SK-N-SH treated with all-trans-retinoic acid at 6 μM for 48 hours (cell line): ENCODE data around the gene IVNS1ABP.

Experiments used
- ARNTL ChIP-seq: fragments of 450-650 bp; formaldehyde crosslinking; IDR thresholded peaks from 2 replicates; pipeline ENCODE4 v1.5.0; 2020; ENCODE audit warnings: low read depth, mild to moderate bottlenecking, moderate library complexity, borderline replicate concordance
- PATZ1 ChIP-seq: fragments of 250-450 bp; sonication (Bioruptor Pico); IDR thresholded peaks from 2 replicates; pipeline ENCODE4 v1.8.0; 2020; ENCODE audit warnings: mild to moderate bottlenecking, moderate library complexity, borderline replicate concordance
- POU6F1 ChIP-seq: fragments of 250-450 bp; sonication (Bioruptor Pico); IDR thresholded peaks from 2 replicates; pipeline ENCODE4 v1.8.0; 2021; ENCODE audit warnings: low read depth, mild to moderate bottlenecking, moderate library complexity, borderline replicate concordance
- PPARA ChIP-seq: fragments of 250-450 bp; sonication (Bioruptor Pico); IDR thresholded peaks from 2 replicates; pipeline ENCODE4 v1.5.0; 2020; ENCODE audit warnings: mild to moderate bottlenecking, borderline replicate concordance
- RARB ChIP-seq: fragments of 250-450 bp; sonication (Bioruptor Pico); IDR thresholded peaks from 2 replicates; pipeline ENCODE4 v1.8.0; 2021; ENCODE audit warnings: mild to moderate bottlenecking, moderate library complexity
- SNAI2 ChIP-seq: fragments of 250-450 bp; sonication (Bioruptor Pico); IDR thresholded peaks from 2 replicates; pipeline ENCODE4 v1.5.0; 2020; ENCODE audit warnings: mild to moderate bottlenecking, moderate library complexity
- ZFP30 ChIP-seq: fragments of 450-650 bp; formaldehyde crosslinking; IDR thresholded peaks from 2 replicates; pipeline ENCODE4 v1.5.0; 2022; ENCODE audit warnings: mild to moderate bottlenecking, moderate library complexity
- ZNF8 ChIP-seq: fragments of 450-650 bp; formaldehyde crosslinking; IDR thresholded peaks from 2 replicates; pipeline ENCODE4 v1.5.0; 2020; ENCODE audit warnings: mild to moderate bottlenecking, moderate library complexity

GRCh38 chr1:185312361-185313138 is 4.5 kb downstream of the IVNS1ABP start:
- TF ChIP-seq ARNTL (CRISPR knock-in tag) = no peak
- no peak for TF ChIP-seq ZFP30 (CRISPR knock-in tag)
- no peak for TF ChIP-seq RARB (CRISPR knock-in tag)
- TF ChIP-seq ZNF8 (CRISPR knock-in tag) = no peak
- TF ChIP-seq PATZ1 = no peak
- no peak for TF ChIP-seq PPARA (CRISPR knock-in tag)
- no peak for TF ChIP-seq SNAI2
- TF ChIP-seq POU6F1 = no peak
